Measurements from ENCODE around the gene RGL2.
"Not testable (repeated sequence)": the region's sequence is repeated elsewhere in the genome, so short reads cannot be mapped to it uniquely, and the experiment has no call there.

The RGL2 gene

GRCh38 chr6:33276864-33277662 is 21.7 kb downstream of the RGL2 start, which contains the start of gene B3GALT4:
TSS of gene B3GALT4 (plus strand) at chr6:33277123. CDS start at chr6:33277420, 297 bp downstream.
- H3K27me3 ChIP-seq, result no peaks in the 10 kb centered on the region
- H3K4me3 ChIP-seq (ENCODE audit: low read depth, low read length), result peak within 1 kb of the TSS; percentile 61
- peak; percentile 44 for TF ChIP-seq CTCF (IDR thresholded peaks at IDR 0.05; ENCODE audit: low read depth, low read length)
- H3K36me3 ChIP-seq, result peaks cover 78% of the 10 kb centered on the region
- no peaks in the 10 kb centered on the region for H3K4me1 ChIP-seq
- H3K9me3 ChIP-seq, result no peaks in the 10 kb centered on the region
- peak; percentile 87 for DNase-seq

GRCh38 chr6:33276581-33276863 is 22.2 kb downstream of the RGL2 start:
- no peaks in the 10 kb centered on the region for H3K4me1 ChIP-seq
- no peak for DNase-seq
- no peak for TF ChIP-seq CTCF (IDR thresholded peaks at IDR 0.05; ENCODE audit: low read depth, low read length)
- H3K9me3 ChIP-seq, result no peaks in the 10 kb centered on the region
- no peaks in the 10 kb centered on the region for H3K27me3 ChIP-seq
- H3K4me3 ChIP-seq (ENCODE audit: low read depth, low read length), result peak overlapping the region; percentile 61
- H3K36me3 ChIP-seq, result peaks cover 78% of the 10 kb centered on the region

GRCh38 chr6:33275795-33276580 is 22.8 kb downstream of the RGL2 start:
- Histone ChIP-seq H3K36me3 (peaks cover 78% of the 10 kb centered on the region), H3K4me3 (ENCODE audit: low read depth, low read length) (peak overlapping the region; percentile 92)
- H3K4me1 ChIP-seq, DNase-seq, H3K9me3 ChIP-seq, H3K27me3 ChIP-seq: not testable (repeated sequence)

- Histone ChIP-seq H3K36me3 (peaks cover 64% of the 10 kb centered on the region), H3K4me3 (ENCODE audit: low read depth, low read length) (peak overlapping the region; percentile 92), H3K9me3 (no peaks in the 10 kb centered on the region), H3K4me1 (no peaks in the 10 kb centered on the region), H3K27me3 (no peaks in the 10 kb centered on the region)
- no peak for DNase-seq
- TF ChIP-seq CTCF (IDR thresholded peaks at IDR 0.05; ENCODE audit: low read depth, low read length), result no peak
Observed at GRCh38 chr6:33273924-33274902, 24.5 kb downstream of the RGL2 start.

- Histone ChIP-seq H3K4me3 (ENCODE audit: low read depth, low read length) (peak overlapping the region; percentile 92), H3K36me3 (peaks cover 59% of the 10 kb centered on the region), H3K9me3 (no peaks in the 10 kb centered on the region), H3K4me1 (no peaks in the 10 kb centered on the region), H3K27me3 (no peaks in the 10 kb centered on the region)
- DNase-seq, result no peak
- no peak for TF ChIP-seq CTCF (IDR thresholded peaks at IDR 0.05; ENCODE audit: low read depth, low read length)
Observed at GRCh38 chr6:33273129-33273923, 25.4 kb downstream of the RGL2 start.

Data from BE2C (cell line).